Measurements from ENCODE around the gene NELL1. TPM values are rescaled to one million over a fixed set of nuclear protein-coding genes. Genes with fewer than 3 reads are reported as not detected.

NELL1 gene
- total RNA-seq, 2 donors from 2014 or later, result 1.8 to 10.3 TPM

GRCh38 chr11:21412652-21413383 lies 743.4 kb downstream of the NELL1 start:
- Histone ChIP-seq H3K4me1 (replicated peaks) (no peaks in the 10 kb centered on the region), H3K27me3 (replicated peaks; ENCODE audit: insufficient read depth) (no peaks in the 10 kb centered on the region), H3K27ac (no peak overlapping the region), H3K4me3 (no peak overlapping the region), H3K36me3 (no peaks in the 10 kb centered on the region), H3K9me3 (no peaks in the 10 kb centered on the region)
- no peak for DNase-seq (ENCODE audit: low spot score)
- WGBS, result 71% methylated on average over 5 of the region's 5 CpGs
- TF ChIP-seq POLR2A (IDR thresholded peaks at IDR 0.05) (no peak), POLR2AphosphoS5 (IDR thresholded peaks at IDR 0.05) (no peak)
- TF ChIP-seq, protein P1, sequence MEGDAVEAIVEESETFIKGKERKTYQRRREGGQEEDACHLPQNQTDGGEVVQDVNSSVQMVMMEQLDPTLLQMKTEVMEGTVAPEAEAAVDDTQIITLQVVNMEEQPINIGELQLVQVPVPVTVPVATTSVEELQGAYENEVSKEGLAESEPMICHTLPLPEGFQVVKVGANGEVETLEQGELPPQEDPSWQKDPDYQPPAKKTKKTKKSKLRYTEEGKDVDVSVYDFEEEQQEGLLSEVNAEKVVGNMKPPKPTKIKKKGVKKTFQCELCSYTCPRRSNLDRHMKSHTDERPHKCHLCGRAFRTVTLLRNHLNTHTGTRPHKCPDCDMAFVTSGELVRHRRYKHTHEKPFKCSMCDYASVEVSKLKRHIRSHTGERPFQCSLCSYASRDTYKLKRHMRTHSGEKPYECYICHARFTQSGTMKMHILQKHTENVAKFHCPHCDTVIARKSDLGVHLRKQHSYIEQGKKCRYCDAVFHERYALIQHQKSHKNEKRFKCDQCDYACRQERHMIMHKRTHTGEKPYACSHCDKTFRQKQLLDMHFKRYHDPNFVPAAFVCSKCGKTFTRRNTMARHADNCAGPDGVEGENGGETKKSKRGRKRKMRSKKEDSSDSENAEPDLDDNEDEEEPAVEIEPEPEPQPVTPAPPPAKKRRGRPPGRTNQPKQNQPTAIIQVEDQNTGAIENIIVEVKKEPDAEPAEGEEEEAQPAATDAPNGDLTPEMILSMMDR (IDR thresholded peaks at IDR 0.05), result no peak
- intact Hi-C loops (cut with DNase I), result no loop called here

DNA sequence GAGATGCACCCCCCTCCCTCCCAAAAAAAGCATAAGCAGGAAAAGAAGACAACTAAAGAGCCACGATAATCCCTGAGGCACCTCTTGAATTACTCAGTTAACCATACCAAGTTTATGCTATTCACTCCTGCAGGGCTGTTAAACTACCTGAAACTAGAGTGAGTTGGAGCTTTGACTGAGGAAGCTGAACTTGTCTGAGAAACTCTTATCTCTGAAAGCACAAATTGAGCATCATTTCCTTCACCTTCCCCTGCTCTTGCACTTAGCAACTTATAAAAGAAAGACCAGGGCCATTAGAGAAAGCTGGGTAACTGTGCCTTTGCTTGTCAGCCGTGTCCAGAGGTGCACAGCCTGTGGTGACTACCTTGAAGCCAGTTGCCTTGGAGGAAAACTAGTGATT lies 745.6 kb downstream of the NELL1 start:
- Histone ChIP-seq H3K27ac (no peak overlapping the region), H3K36me3 (no peaks in the 10 kb centered on the region), H3K4me1 (replicated peaks) (no peaks in the 10 kb centered on the region), H3K27me3 (replicated peaks; ENCODE audit: insufficient read depth) (no peaks in the 10 kb centered on the region), H3K9me3 (no peaks in the 10 kb centered on the region), H3K4me3 (no peak overlapping the region)
- WGBS, result 78% methylated on average over 2 of the region's 2 CpGs
- TF ChIP-seq, protein P1 (IDR thresholded peaks at IDR 0.05), result no peak
- TF ChIP-seq POLR2AphosphoS5 (IDR thresholded peaks at IDR 0.05), result no peak
- intact Hi-C loops (cut with DNase I), result no loop called here
- no peak for DNase-seq (ENCODE audit: low spot score)

DNA sequence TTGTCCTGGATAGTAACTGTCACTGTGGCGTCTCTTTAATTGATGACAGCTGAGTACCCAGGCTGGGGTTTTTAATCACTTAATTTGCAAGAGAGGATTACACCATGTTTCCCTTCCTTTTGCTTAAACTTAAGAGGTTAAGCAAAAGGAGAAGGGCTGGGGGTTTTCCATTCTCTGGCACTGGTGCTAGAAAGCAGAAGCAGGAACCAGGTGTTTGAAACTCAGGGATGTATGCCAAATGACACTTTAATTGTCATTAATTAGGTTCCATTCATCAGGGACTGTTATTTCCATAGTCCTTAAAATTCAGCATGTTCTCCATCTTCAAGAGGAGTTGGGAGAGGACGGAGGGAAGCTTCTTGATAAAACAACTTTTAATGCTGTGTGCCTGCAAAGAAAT lies 746.2 kb downstream of the NELL1 start:
- intact Hi-C loops (cut with DNase I), result no loop called here
- no peak for DNase-seq (ENCODE audit: low spot score)
- no peaks in the 10 kb centered on the region for H3K36me3 ChIP-seq
- TF ChIP-seq POLR2AphosphoS5 (IDR thresholded peaks at IDR 0.05) (no peak), POLR2A (IDR thresholded peaks at IDR 0.05) (no peak)
- TF ChIP-seq, protein P1 (IDR thresholded peaks at IDR 0.05), result no peak
- no peak overlapping the region for H3K4me3 ChIP-seq
- no peaks in the 10 kb centered on the region for H3K27me3 ChIP-seq (replicated peaks; ENCODE audit: insufficient read depth)
- H3K27ac ChIP-seq, result no peak overlapping the region
- WGBS, result 76% methylated on average over 2 of the region's 2 CpGs
- H3K9me3 ChIP-seq, result no peaks in the 10 kb centered on the region
- H3K4me1 ChIP-seq (replicated peaks), result no peaks in the 10 kb centered on the region

GRCh38 chr11:21421711-21422329 lies 752.4 kb downstream of the NELL1 start:
- WGBS, result 91% methylated on average over 5 of the region's 5 CpGs
- Histone ChIP-seq H3K27ac (no peak overlapping the region), H3K27me3 (replicated peaks; ENCODE audit: insufficient read depth) (no peaks in the 10 kb centered on the region), H3K4me1 (replicated peaks) (no peaks in the 10 kb centered on the region), H3K36me3 (no peaks in the 10 kb centered on the region), H3K9me3 (no peaks in the 10 kb centered on the region), H3K4me3 (no peak overlapping the region)
- intact Hi-C loops (cut with DNase I), result no loop called here
- DNase-seq (ENCODE audit: low spot score), result no peak
- TF ChIP-seq, protein P1 (IDR thresholded peaks at IDR 0.05), result no peak
- TF ChIP-seq POLR2A (IDR thresholded peaks at IDR 0.05), result no peak

- H3K4me3 ChIP-seq, result no peak overlapping the region
- intact Hi-C loops (cut with DNase I), result no loop called here
- H3K27me3 ChIP-seq (replicated peaks; ENCODE audit: insufficient read depth), result no peaks in the 10 kb centered on the region
- no peak for DNase-seq (ENCODE audit: low spot score)
- no peaks in the 10 kb centered on the region for H3K4me1 ChIP-seq (replicated peaks)
- H3K36me3 ChIP-seq, result no peaks in the 10 kb centered on the region
- WGBS, result 74% methylated on average over 3 of the region's 3 CpGs
- TF ChIP-seq POLR2AphosphoS5 (IDR thresholded peaks at IDR 0.05) (no peak), POLR2A (IDR thresholded peaks at IDR 0.05) (no peak)
- TF ChIP-seq, protein P1 (IDR thresholded peaks at IDR 0.05), result no peak
- H3K27ac ChIP-seq, result no peak overlapping the region
- no peaks in the 10 kb centered on the region for H3K9me3 ChIP-seq
Observed at GRCh38 chr11:21426931-21427330, 757.5 kb downstream of the NELL1 start.

Data from prostate gland (tissue), 2 donors.